Head of caudate nucleus (tissue), 42 donors: ENCODE measurements around the gene GULP1.
A peak's percentile ranks its signal among the peaks of the same experiment; 100 is the strongest.
"Not testable (repeated sequence)": the region's sequence is repeated elsewhere in the genome, so short reads cannot be mapped to it uniquely, and the experiment has no call there.

ENCODE experiments used
- DNase-seq, 42 donors: peaks; one replicate each; pipeline versions ENCODE4 v3.0.0 to v3.0.0-alpha.2; 2020 to 2021; ENCODE audit warnings: mixed read lengths in 7 of 42
- intact Hi-C: fragments of 100-400 bp; cut with DNase I; formaldehyde crosslinking; loops from one replicate; pipeline ENCODE4 v1.15.0; 2022

The GULP1 gene

DNA sequence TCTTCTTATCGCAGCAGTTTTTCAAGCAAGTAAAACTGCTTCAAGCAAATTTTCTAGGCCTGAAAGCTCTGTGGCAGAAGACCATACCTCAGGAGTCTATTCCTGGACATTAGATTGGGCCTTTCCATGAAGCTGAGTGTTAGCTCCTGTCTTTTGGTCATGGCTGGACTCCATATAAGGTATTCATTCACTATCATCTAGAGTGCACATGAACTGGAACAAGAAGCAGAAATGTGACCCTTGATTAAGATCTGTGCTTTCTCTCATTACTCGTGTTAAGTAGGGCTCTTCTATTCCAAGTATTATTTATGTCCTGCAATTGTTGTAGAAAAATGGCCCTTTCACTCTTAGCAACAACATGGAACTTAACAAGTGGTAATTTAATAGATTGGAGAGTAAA, 5.9 kb upstream of the GULP1 start:
- no peak for DNase-seq
- intact Hi-C loops, result no loop called here

DNA sequence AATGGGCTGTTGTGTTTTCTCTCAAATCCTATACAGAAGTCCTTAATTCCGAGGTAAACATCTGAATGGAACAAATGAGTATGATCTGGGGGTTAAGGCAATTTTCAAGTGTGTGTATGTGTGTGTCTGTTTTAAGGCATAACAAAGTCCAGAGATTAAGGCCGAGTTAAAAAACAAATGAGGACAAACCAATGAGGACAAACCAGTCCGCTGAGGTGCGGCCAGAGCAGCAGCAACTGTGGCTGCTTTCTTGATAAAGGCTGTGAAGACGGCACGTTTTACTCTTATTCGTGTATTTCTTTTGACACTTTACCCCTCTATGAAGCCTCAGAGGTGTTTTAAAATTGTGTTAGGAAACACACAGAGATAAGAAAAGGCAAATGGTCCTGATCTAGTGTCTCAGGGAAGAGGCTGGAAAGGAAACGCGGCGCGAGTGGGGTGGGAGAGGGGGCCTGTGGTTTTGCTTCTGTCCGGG, 495 bp upstream of the GULP1 start:
- intact Hi-C loops, result no loop called here
- DNase-seq, result peak in 3 of 42 donors; percentile 5 to 15 (median 11)

DNA sequence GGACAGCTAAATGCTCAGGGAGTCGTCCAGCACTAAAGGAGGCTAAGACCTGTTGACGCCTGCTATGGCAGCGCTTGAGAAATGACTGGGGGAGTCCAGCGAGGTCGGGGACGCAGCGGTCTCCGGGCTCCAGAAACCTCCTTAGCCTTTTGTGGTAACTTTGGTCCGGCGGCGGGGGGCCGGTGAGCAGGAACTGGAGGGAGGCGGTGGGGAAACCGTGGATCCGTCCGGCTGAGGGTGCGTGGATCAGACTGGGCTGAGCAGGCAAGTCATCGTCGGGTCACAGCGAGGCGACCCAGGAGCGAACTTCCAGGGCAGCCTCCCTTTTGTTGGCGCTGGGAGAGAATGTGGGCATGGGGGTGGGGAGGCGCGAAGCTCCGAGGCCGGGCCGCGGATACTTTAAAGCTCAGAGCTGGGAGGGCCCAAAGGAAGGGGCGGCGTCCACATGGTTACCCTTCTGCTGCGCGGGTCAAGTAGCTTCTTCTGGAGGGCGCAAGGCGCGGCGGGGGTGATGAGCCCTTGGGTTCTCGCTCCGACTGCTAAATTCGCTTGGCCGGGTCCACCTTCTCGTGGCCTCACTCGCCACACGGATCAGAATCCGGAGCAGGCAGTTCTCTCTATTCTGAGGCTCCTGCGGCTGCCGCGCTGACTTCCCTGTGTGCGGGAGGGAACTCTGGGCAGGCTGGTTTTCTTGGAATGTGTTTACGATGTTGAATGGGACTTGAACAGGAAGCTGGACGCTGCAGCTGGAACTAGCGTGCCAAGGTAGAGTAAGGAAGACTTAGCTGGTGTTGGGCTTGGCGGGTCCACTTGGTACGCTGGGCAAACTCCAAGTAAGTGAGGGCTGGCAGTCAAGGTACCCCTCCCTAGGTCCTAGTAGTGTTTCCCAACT, 920 bp downstream of the GULP1 start:
- intact Hi-C loops, result no loop called here
- peak in 41 of 42 donors; percentile 28 to 76 (median 52) for DNase-seq

DNA sequence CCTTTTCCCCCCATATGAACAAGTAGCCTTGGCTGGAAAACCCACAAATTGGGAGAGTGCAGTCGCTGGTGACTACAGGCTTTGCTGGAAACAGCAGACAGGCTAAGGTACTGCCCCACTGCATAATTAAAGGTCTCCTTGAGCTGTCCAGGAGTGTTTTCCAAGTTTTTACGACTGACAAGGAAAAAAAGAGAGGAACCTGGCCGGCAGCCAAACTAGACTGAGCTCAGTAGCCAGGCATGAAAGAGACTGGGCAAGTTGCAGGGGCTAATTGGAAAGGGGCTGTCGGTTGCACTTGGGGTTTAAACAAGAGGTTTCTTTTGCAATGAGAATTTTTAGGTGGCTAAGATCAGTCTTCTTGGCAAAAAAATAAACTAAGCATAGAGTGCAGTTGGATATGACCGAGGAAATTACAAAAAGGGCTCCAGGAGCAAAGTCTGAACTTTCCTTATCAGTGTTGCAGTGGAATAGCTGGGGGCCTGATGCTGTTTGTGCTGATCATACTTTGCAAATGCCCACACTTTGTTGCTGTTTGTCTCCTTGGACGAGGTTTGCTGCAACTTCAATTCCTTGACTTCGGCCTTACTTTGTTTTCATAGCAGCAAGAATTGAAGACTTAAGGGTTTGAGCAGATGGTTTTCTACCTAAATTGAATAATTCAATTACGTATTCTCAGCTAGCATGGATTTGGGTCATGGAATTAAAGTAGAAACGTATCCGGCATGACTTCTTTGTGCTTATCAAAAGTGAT, 2.1 kb downstream of the GULP1 start:
- DNase-seq, result peak; percentile 22 to 87 (median 64)
- intact Hi-C loops, result no loop called here

DNA sequence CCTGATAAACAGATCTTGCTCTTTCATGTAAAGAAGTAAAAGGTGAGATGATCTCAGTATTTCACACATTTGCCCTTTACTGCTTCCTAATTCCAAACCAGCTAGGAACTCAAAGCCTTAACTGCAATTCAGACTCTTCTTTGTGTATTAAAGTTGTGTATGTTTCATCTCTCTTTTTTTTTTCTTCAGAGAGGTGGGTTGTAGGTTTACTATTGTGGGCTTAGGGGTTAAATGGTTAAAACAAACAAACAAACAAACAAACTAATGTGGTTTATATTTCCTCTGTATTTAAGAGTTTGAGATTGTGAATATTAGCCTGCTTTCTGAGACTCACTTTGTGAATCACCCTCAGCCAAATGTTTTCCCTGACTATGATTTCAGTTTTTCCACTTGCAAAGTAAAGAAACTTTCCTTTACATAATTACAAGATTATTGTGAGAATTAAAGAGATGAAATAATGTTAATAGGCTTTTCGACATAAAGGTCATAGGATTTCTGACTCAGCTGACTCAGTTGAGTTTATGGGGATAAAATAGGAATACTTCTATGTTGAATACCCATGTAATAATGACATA, 2.8 kb downstream of the GULP1 start:
- DNase-seq, result no peak
- intact Hi-C loops, result no loop called here

DNA sequence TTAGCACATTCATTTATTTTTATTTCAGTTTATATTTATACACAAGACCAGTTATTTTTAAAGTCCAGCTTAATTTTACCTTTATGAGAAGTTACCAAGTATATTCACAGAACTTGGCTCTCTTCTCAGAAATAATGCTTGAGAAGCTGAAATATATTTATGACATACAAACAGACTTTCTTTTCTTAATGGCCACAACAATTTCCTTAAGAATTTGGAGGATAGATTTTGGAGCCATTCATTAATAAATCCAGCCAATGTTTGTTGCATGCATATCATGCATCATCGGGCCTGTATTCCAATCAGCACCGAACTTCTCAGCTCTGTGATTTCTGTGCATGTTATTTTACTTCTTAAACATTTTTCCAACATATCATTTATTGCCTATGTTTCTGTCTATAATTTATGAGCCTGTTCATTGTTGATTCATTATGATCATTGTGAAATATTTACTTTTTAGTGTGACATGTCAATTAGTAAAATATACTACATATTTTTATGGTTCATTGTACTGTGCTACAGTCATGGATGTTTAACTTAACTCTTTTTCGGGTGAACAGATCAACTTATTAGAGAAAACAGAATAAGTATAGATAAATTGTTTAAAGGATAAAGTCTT, 3.5 kb downstream of the GULP1 start:
- no peak for DNase-seq
- intact Hi-C loops, result no loop called here

DNA sequence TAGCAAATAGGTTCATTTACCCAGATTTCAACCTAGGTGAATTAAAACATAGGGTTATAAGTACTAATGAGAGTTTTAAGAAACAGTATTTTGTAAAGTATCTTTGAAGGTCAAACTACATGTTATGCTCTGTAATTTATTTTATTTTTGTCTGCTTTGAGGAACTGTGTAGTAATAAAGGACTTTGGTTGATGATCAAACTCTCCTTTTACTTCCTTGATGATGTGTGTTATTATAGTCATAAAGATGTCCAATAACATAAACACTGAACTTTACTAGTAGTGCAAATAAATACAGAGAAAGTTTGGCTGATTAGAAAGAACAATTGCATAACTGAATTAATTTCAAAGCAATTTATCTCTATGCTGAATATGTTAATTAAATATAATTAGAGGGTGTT, 6.3 kb downstream of the GULP1 start:
- intact Hi-C loops, result no loop called here
- DNase-seq, result no peak

DNA sequence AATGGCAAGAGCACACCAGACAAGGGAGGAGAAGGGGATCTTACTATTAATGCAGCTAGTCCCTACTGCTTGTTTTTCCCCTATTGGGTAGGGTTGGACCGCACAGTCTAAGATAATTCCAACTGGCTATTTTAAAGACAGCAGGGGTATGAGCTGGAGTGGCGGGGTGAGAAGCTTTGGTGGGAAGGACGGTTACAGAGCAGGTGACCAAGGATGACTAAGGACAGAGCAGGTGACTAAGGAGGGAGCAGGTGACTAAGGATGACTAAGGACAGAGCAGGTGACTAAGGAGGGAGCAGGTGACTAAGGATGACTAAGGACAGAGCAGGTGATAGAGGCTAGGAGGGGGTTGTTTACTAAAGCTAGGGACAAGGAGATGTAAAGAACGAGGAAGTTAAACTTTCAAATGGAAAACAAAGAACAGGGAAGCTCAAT, 7.3 kb downstream of the GULP1 start:
- intact Hi-C loops, DNase-seq: not testable (repeated sequence)

DNA sequence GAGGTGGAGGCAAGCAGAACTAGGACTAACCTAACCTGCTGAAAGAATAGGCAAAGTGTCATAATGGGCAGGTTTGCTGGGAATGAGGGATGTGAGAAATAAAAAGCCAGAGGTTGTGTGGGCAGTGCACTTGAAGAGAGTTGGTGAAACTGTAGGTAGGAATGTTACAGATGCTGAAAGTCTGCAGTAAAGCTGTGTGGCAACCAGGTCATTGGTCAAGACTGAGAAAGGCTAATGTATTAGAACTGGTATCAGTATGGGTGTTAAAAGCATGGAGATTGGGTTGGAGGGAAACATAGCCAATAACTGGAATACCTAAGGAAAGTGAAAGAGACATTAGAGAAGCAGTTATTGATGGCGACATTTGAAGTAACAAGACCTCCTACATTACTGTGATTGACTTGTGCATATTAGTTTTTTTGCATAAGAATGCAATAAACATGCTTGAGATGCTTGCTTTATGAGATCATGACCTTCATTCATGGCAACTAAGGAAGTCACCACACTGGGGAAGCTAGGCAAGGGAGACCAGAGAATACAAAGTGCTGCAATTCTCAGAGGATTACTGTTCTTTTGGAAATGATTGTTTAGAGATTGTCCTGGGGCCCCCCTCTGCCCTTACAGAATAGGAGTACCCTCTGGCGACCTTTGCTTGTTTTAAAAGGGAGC, 11.8 kb downstream of the GULP1 start:
- intact Hi-C loops, result no loop called here
- DNase-seq, result no peak

DNA sequence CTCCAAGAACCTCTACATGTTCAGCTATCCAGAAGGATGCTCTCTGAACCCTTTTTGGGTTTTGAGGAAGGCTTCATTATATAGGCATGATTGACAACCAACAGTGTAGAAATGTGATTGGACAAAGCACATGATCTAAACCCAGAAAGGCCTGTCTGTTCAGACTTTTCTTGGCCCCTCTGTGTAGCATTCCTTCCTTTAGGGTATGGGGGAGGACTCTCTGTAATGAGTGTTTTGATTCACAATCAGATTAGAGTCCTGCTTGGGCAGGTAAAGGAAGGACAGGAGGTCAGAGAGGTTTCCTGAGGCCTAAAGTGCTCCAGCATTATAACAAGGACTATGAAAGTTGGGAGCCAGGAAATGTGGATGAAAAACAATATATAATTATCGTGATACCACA, 13.6 kb downstream of the GULP1 start:
- intact Hi-C loops, result no loop called here
- no peak for DNase-seq

DNA sequence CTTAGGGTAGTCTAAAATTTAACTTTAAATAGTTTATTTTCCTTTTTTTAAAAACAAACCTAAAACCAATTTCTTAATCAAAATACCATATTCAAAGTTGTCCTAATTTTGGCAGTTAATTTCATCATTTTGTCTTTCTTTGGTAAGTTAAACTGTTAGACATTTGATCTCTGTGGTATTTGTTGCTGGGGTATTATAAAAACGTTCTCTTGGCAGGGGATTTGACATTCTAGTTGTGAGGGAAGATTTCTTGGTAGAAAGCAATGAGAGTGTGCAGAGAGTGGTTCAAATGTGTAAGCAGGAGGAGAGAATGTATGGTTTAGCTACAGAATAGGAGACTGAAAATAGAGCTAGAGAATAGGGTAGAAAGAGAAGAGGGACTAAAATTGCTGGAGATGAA, 14.6 kb downstream of the GULP1 start:
- DNase-seq, result no peak
- intact Hi-C loops, result no loop called here

DNA sequence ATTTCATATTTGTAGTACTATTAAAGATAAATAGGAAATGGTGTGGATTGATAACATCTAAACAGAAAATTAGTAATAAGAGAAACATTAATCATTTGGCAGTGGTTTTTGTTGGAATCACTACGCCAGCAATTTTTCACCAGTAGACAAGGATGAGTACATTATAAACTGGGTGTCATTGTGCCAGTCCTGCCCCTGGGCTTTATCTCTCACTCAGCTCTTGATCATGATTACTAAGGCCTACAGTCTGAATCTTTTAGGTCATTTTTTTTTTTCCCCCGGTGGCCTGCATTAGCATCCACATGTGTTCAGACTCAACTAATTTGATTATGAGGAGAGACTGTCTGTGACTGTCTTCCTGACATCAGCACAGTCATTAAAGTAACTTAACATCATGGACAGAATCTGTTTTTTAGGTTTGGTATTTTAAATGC, 16.2 kb downstream of the GULP1 start:
- intact Hi-C loops, result no loop called here
- no peak for DNase-seq

DNA sequence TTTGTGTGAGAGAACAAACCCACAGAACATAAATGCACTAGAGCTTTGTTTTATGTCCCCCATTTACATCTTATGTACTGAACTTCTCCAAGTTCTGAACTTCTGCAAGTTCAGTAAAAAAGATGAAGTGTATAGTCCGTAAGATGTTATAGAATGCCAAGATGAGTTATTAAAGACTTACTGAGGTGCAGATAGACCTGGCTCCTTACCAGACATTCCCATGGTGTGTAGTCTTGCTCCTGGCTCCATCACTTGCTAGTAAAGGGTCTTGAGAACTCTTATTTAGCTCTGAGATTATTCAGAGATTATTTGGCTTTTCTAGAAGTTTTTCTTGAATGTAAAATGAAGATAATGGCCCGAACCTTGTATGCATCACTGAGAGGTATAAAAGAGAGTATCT, 16.8 kb downstream of the GULP1 start:
- DNase-seq, result no peak
- intact Hi-C loops, result no loop called here

DNA sequence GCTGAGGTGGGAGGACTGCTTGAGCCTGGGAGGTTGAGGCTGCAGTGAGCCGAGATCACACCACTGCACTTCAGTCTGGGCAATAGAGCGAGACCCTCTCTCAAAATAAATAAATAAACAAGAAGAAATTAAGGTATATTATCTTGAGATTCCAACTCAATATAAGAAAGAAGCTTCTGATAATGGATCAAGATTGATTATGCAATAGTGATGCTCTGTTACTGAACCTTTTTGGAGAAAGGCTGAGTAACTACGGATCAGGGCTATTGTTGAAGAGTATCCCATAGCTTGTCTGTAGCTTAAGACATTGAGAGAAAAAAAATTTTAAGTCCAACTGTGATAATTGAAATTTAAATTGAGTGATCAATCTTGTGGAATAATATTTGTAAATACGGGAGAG, 17.7 kb downstream of the GULP1 start:
- intact Hi-C loops, result no loop called here
- DNase-seq, result no peak

DNA sequence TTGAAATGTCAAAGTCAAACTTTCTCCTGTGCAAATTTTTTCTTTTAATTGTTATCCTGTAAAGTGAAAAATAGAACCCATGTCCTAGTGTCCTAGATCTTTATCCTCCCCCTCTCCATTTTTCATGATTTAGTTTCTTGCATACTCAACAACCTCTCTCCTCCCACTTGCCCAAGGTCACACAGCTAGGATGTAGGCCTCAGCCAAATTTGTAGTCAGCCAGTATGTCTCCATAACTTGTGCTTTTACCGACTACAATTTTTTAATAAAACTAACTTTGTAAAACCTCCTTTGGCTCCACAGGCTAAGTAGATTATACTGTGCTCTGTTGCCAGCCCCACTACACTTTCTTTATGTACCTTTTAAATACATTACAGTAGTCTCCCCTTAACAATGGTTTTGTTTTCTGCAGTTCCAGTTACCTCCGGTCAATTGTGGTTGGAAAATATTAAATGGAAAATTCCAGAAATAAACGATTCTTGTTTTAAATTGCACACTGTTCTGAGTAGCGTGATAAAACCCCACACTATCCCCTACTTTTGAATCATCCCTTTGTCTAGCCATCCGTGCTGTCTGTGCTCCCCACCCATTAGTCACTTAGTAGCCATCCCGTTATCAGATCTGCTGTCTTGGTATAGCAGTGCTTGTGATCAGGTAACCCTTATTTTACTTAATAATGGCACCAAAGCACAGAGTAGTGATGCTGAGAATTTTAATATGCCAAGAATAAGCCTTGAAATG, 22.8 kb downstream of the GULP1 start:
- intact Hi-C loops, result no loop called here
- no peak for DNase-seq

DNA sequence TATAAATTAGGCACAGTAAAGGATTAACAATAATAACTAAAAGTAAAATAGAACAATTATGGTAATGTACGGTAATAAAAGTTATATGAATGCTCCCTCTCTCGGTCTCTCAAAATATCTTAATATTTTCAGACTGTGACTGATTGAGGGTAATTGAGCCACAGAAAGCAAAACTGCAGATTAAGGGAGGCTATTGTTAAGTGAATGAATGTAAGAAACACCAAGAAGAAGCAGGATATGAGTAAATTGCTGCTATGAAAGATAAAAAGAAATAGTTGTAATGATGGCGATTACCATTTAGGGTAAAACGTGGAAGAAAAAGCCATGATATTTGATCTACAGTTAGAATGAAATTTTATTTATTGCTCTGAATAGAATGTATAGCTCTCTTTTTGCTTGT, 24.1 kb downstream of the GULP1 start:
- intact Hi-C loops, result no loop called here
- DNase-seq, result no peak

DNA sequence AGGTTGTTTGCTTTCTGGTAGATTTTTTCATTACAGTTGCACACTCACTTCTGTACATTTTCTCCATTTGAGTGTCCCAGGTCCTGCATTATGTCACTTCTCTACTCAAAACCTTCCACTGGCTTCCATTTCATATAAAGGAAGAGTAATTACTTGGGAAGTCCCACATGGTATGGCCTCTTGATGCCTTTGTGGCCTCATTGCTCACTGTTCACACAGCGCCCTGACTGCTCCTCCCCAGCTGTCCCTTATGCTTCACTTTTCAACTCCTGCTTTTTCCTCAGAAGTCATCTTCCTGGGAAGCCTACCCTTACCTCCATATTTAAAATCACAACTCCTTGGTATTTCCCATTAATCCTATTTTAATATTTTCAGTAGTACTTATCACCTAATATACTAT, 24.7 kb downstream of the GULP1 start:
- DNase-seq, result no peak
- intact Hi-C loops, result no loop called here

DNA sequence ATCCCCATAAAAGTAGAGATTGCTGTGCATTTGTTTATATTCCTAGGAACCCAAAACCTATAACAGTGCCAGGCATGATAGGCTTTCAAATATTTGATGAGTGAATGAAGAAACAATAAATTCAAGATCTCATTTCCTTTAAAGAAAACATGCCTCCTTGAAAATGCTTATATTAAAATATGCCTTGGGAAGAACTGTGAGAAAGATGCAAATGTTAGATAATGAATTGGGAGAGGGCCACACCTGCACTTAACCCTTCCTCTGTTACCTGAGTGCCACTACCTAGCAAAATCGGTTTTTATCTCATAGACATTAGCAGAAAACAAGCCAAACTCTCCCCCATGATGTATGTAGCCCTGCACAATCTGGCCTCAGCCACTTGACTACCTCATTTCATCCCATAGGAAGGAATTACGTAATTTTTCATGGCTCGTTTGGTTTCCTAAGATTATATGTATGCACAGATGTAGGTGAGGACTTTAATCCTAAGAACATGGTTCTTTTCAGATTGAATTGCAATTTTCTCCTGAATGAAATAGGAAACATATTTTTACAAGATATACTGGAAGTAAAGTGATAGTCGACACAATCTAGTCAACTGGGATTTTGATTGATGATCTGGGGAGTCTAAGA, 25.2 kb downstream of the GULP1 start:
- intact Hi-C loops, result no loop called here
- DNase-seq, result no peak
